Lung (tissue), 12 donors: ENCODE measurements around the gene CBFA2T2. TPM values are rescaled to one million over a fixed set of nuclear protein-coding genes. Genes with fewer than 3 reads are reported as not detected.

Source experiments
- ATAC-seq: fragments of 200-7000 bp; cut with Tn5 transposase; one replicate; pipeline ENCODE4 v1.9.1; 2020; ENCODE audit warnings: moderate number of reproducible peaks; ENCODE audit not compliant: insufficient read depth, low FRiP score
- DNase-seq, 3 donors: peaks; one replicate each; pipeline ENCODE4 v3.0.0-alpha.2; 2013 to 2017
- H3K27ac ChIP-seq, 2 donors: one replicate each; pipeline ENCODE4 v1.5.1; 2013; ENCODE audit warnings: mild to moderate bottlenecking in 2 of 2, moderate library complexity in 2 of 2, control low read depth in 1 of 2, inconsistent platforms in 1 of 2, low read depth in 1 of 2, low read length in 1 of 2
- H3K27me3 ChIP-seq, 3 donors: one replicate each; pipeline ENCODE4 v1.5.1; 2013; ENCODE audit warnings: low read length in 2 of 3; ENCODE audit not compliant: control insufficient read depth in 3 of 3, insufficient read depth in 3 of 3
- H3K36me3 ChIP-seq, 4 donors: one replicate each; pipeline ENCODE4 v1.5.1; 2013; ENCODE audit warnings: low read length in 4 of 4, mild to moderate bottlenecking in 1 of 4, moderate library complexity in 1 of 4; ENCODE audit not compliant: control insufficient read depth in 4 of 4, insufficient read depth in 4 of 4
- H3K4me1 ChIP-seq, 5 donors: one replicate each; pipeline ENCODE4 v1.5.1; 2013; ENCODE audit warnings: low read length in 5 of 5, mild to moderate bottlenecking in 2 of 5, moderate library complexity in 1 of 5; ENCODE audit not compliant: control insufficient read depth in 5 of 5, insufficient read depth in 5 of 5
- H3K4me3 ChIP-seq: one replicate; pipeline ENCODE4 v1.5.1; 2013; ENCODE audit warnings: mild to moderate bottlenecking, control low read depth, moderate library complexity
- H3K9ac ChIP-seq, 2 donors: one replicate each; pipeline ENCODE4 v1.5.1; 2013; ENCODE audit warnings: low read length in 2 of 2, control low read depth in 1 of 2; ENCODE audit not compliant: insufficient read depth in 1 of 2
- H3K9me3 ChIP-seq, 4 donors: one replicate each; pipeline ENCODE4 v1.5.1; 2013; ENCODE audit warnings: low read length in 3 of 4, mild to moderate bottlenecking in 1 of 4, moderate library complexity in 1 of 4; ENCODE audit not compliant: control insufficient read depth in 4 of 4, insufficient read depth in 3 of 4
- CTCF ChIP-seq: IDR thresholded peaks from 2 replicates; pipeline ENCODE4 v1.5.1; 2012; ENCODE audit warnings: mild to moderate bottlenecking; ENCODE audit errors: control extremely low read depth, extremely low read depth
- WGBS, 2 donors: extraction: QIAGEN DNeasy Blood & Tissue Kit; methylation state at CpG; one replicate each; pipeline ENCODE4 v1.1.7; 2013; 5-methylcytosine and 5-hydroxymethylcytosine counted together
- polyA plus RNA-seq, 2 donors: library from polyadenylated mRNA; stranded (reverse); fragments of 200-250 nt; gene quantifications; one replicate each; pipeline ENCODE4 v1.2.1, GENCODE V29; 2013
- total RNA-seq, 2 donors: library from RNA; depleted of rRNA in 1 of 2; stranded (reverse); fragments of >200 nt in 1 of 2; gene quantifications; one replicate each; pipeline ENCODE4 v1.2.1, GENCODE V29; 2014 to 2021
- donor health status: control.
- donor health status: control.
- donor health status: Bipolar disorder and iron deficiency.
- donor health status: healthy.
- donor health status: DM: yes; HTN: yes; CAD: no.

Gene CBFA2T2
- total and polyA plus RNA-seq, 4 donors, result 5.1 to 19.1 (median 8.2) TPM

- H3K9me3 ChIP-seq, result no peaks in the 10 kb centered on the region
- H3K36me3 ChIP-seq, result no peaks in the 10 kb centered on the region
- no peak overlapping the region for H3K9ac ChIP-seq
- no peak overlapping the region for H3K4me3 ChIP-seq
- ATAC-seq (no peak), DNase-seq (no peak)
- no peak for TF ChIP-seq CTCF
- H3K27ac ChIP-seq, result no peak overlapping the region
- no peaks in the 10 kb centered on the region for H3K27me3 ChIP-seq
- WGBS, 2 donors, result 76 to 82% methylated on average over 4 of the region's 4 CpGs
- peaks cover 0 to 4% (median 0%) of the 10 kb centered on the region in 5 donors for H3K4me1 ChIP-seq
Measured at GRCh38 chr20:33470457-33470856, 19.4 kb upstream of the CBFA2T2 start.

GRCh38 chr20:33470866-33471265 is 19.0 kb upstream of the CBFA2T2 start:
- 91 to 93% methylated on average over 3 of the region's 3 CpGs for WGBS, 2 donors
- H3K9ac ChIP-seq, result no peak overlapping the region
- DNase-seq, result no peak
- no peaks in the 10 kb centered on the region for H3K9me3 ChIP-seq
- H3K27ac ChIP-seq, result no peak overlapping the region
- H3K4me3 ChIP-seq, result no peak overlapping the region
- H3K36me3 ChIP-seq, result no peaks in the 10 kb centered on the region
- no peaks in the 10 kb centered on the region for H3K27me3 ChIP-seq
- H3K4me1 ChIP-seq, result peaks cover 0 to 6% (median 0%) of the 10 kb centered on the region in 5 donors
- ATAC-seq, result no peak
- no peak for TF ChIP-seq CTCF

GRCh38 chr20:33472868-33473435 is 16.9 kb upstream of the CBFA2T2 start:
- Histone ChIP-seq H3K4me1 (peaks cover 0 to 10% (median 0%) of the 10 kb centered on the region in 5 donors), H3K36me3 (no peaks in the 10 kb centered on the region), H3K27me3 (no peaks in the 10 kb centered on the region), H3K4me3 (no peak overlapping the region), H3K27ac (no peak overlapping the region), H3K9me3 (no peaks in the 10 kb centered on the region), H3K9ac (no peak overlapping the region)
- ATAC-seq (no peak), DNase-seq (no peak)
- no peak for TF ChIP-seq CTCF
- 87 to 90% methylated on average over 7 of the region's 7 CpGs for WGBS, 2 donors
